ENCODE measurements around the gene CAT.

Gene CAT

GRCh38 chr11:34481307-34481706 is 42.6 kb downstream of the CAT start:
- no peak for DNase-seq (ENCODE audit: extremely low read depth, insufficient read length)
- Histone ChIP-seq H3K36me3 (ENCODE audit: control insufficient read depth, insufficient read depth, low read length) (no peaks in the 10 kb centered on the region), H3K4me3 (replicated peaks; ENCODE audit: low read depth, low read length) (no peak overlapping the region), H3K27me3 (replicated peaks; ENCODE audit: control insufficient read depth, insufficient read depth, low read length) (no peaks in the 10 kb centered on the region; the same call in 1 of the 2 replicates)
- TF ChIP-seq CTCF (IDR thresholded peaks at IDR 0.05; ENCODE audit: insufficient read depth, low read length, poor library complexity, severe bottlenecking): no peak

- DNase-seq (ENCODE audit: extremely low read depth, insufficient read length): no peak
- Histone ChIP-seq H3K36me3 (ENCODE audit: control insufficient read depth, insufficient read depth, low read length) (no peaks in the 10 kb centered on the region), H3K27me3 (replicated peaks; ENCODE audit: control insufficient read depth, insufficient read depth, low read length) (no peaks in the 10 kb centered on the region; the same call in 1 of the 2 replicates), H3K4me3 (replicated peaks; ENCODE audit: low read depth, low read length) (no peak overlapping the region)
- no peak for TF ChIP-seq CTCF (IDR thresholded peaks at IDR 0.05; ENCODE audit: insufficient read depth, low read length, poor library complexity, severe bottlenecking)
Observed at GRCh38 chr11:34483106-34483874, 44.6 kb downstream of the CAT start.

GRCh38 chr11:34487430-34487829 is 48.7 kb downstream of the CAT start:
- Histone ChIP-seq H3K36me3 (ENCODE audit: control insufficient read depth, insufficient read depth, low read length) (no peaks in the 10 kb centered on the region), H3K27me3 (replicated peaks; ENCODE audit: control insufficient read depth, insufficient read depth, low read length) (no peaks in the 10 kb centered on the region), H3K4me3 (replicated peaks; ENCODE audit: low read depth, low read length) (no peak overlapping the region)
- TF ChIP-seq CTCF (IDR thresholded peaks at IDR 0.05; ENCODE audit: insufficient read depth, low read length, poor library complexity, severe bottlenecking): no peak
- DNase-seq (ENCODE audit: extremely low read depth, insufficient read length): no peak

- Histone ChIP-seq H3K4me3 (replicated peaks; ENCODE audit: low read depth, low read length) (no peak overlapping the region), H3K36me3 (ENCODE audit: control insufficient read depth, insufficient read depth, low read length) (no peaks in the 10 kb centered on the region), H3K27me3 (replicated peaks; ENCODE audit: control insufficient read depth, insufficient read depth, low read length) (no peaks in the 10 kb centered on the region; the same call in 1 of the 2 replicates)
- no peak for TF ChIP-seq CTCF (IDR thresholded peaks at IDR 0.05; ENCODE audit: insufficient read depth, low read length, poor library complexity, severe bottlenecking)
- no peak for DNase-seq (ENCODE audit: extremely low read depth, insufficient read length)
Observed at GRCh38 chr11:34488855-34489557, 50.3 kb downstream of the CAT start.

GRCh38 chr11:34490304-34490703 is 51.6 kb downstream of the CAT start:
- no peak overlapping the region for H3K4me3 ChIP-seq (replicated peaks; ENCODE audit: low read depth, low read length)
- no peak for DNase-seq (ENCODE audit: extremely low read depth, insufficient read length)
- H3K27me3 ChIP-seq (replicated peaks; ENCODE audit: control insufficient read depth, insufficient read depth, low read length): no peaks in the 10 kb centered on the region; the same call in 1 of the 2 replicates
- no peaks in the 10 kb centered on the region for H3K36me3 ChIP-seq (ENCODE audit: control insufficient read depth, insufficient read depth, low read length)
- no peak for TF ChIP-seq CTCF (IDR thresholded peaks at IDR 0.05; ENCODE audit: insufficient read depth, low read length, poor library complexity, severe bottlenecking)

All from GM06990 (cell line).